Immature natural killer cell (primary cell): ENCODE data around the gene ZNF316. TPM values are rescaled to one million over a fixed set of nuclear protein-coding genes. Genes with fewer than 3 reads are reported as not detected.

Experiments used
- polyA plus RNA-seq, 3 donors: library from polyadenylated mRNA; unstranded; fragments of 300-500 nt; fragmentation: Illumina TruSeq; gene quantifications; one replicate each; pipeline ENCODE4 v1.2.3, GENCODE V29; 2021

Gene ZNF316
- polyA plus RNA-seq, 3 donors from 2014 or later: 0.97 to 3.5 (median 1.7) TPM

Other genes starting within 250 kb of the ZNF316 start
- gene DAGLB, start 189.4 kb upstream of the ZNF316 start, polyA plus RNA-seq: 10 to 100 TPM in 1 of 3 donors, 1 to 10 TPM in 2; 6.0 to 12.6 (median 7.4) TPM
- gene KDELR2, start 153.2 kb upstream of the ZNF316 start, polyA plus RNA-seq: 10 to 100 TPM; 63.8 to 88.2 (median 75.8) TPM
- gene GRID2IP, start 85.9 kb upstream of the ZNF316 start, polyA plus RNA-seq: under 1 TPM in 1 of 3 donors, not detected in 2; 0.21 TPM
- gene ZDHHC4, start 59.9 kb upstream of the ZNF316 start, polyA plus RNA-seq: 100 to 1,000 TPM in 1 of 3 donors, 10 to 100 TPM in 2; 60.5 to 135 (median 69.4) TPM
- gene INTS15, start 47.3 kb upstream of the ZNF316 start, polyA plus RNA-seq: 10 to 100 TPM; 20.9 to 47.1 (median 30.8) TPM
- gene ZNF853, start 21.7 kb upstream of the ZNF316 start, polyA plus RNA-seq: 1 to 10 TPM in 2 of 3 donors, under 1 TPM in 1; 0.83 to 5.5 (median 3.4) TPM
- gene ZNF12, start 69.6 kb downstream of the ZNF316 start, polyA plus RNA-seq: 10 to 100 TPM; 14.5 to 25.4 (median 18.4) TPM
- gene RSPH10B2, start 116.8 kb downstream of the ZNF316 start, polyA plus RNA-seq: not detected
- gene CCZ1B, start 189.0 kb downstream of the ZNF316 start, polyA plus RNA-seq: 10 to 100 TPM; 19.4 to 46.7 (median 35.5) TPM